ENCODE measurements around the gene MYLK4. TPM values are rescaled to one million over a fixed set of nuclear protein-coding genes. Genes with fewer than 3 reads are reported as not detected.

MYLK4 gene
- total RNA-seq, 2 donors from 2014 or later: 0.20 to 0.35 TPM

GRCh38 chr6:2795956-2796355, 45.2 kb upstream of the MYLK4 start:
- intact Hi-C loops (cut with DNase I): no loop called here
- Histone ChIP-seq H3K27me3 (no peaks in the 10 kb centered on the region), H3K4me1 (no peaks in the 10 kb centered on the region)

GRCh38 chr6:2795162-2795561, 44.4 kb upstream of the MYLK4 start:
- intact Hi-C loops (cut with DNase I): no loop called here

More at GRCh38 chr6:2795956-2796355, 45.2 kb upstream of the MYLK4 start:
- no peak for DNase-seq
- no peak overlapping the region for H3K4me3 ChIP-seq
- no peaks in the 10 kb centered on the region for H3K9me3 ChIP-seq
- H3K36me3 ChIP-seq: no peaks in the 10 kb centered on the region
- no peak overlapping the region for H3K9ac ChIP-seq (ENCODE audit: low read depth in 2 of 2, low read length in 2 of 2)
- no peak overlapping the region for H3K27ac ChIP-seq
- TF ChIP-seq CTCF (IDR thresholded peaks at IDR 0.05): no peak

GRCh38 chr6:2794171-2794730, 43.5 kb upstream of the MYLK4 start:
- Histone ChIP-seq H3K27ac (no peak overlapping the region), H3K9me3 (no peaks in the 10 kb centered on the region), H3K4me1 (no peaks in the 10 kb centered on the region), H3K36me3 (no peaks in the 10 kb centered on the region), H3K4me3 (no peak overlapping the region), H3K9ac (ENCODE audit: low read depth in 2 of 2, low read length in 2 of 2) (no peak overlapping the region), H3K27me3 (no peaks in the 10 kb centered on the region)
- intact Hi-C loops (cut with DNase I): loop anchor here (5.0 kb wide), 2 partner anchors 48 to 118 kb away; partner anchors contain the start of gene SERPINB1
- TF ChIP-seq CTCF (IDR thresholded peaks at IDR 0.05): no peak
- DNase-seq: no peak

More at GRCh38 chr6:2795162-2795561, 44.4 kb upstream of the MYLK4 start:
- no peak for DNase-seq
- H3K9me3 ChIP-seq: no peaks in the 10 kb centered on the region
- no peak overlapping the region for H3K4me3 ChIP-seq
- no peak overlapping the region for H3K9ac ChIP-seq (ENCODE audit: low read depth in 2 of 2, low read length in 2 of 2)
- H3K36me3 ChIP-seq: no peaks in the 10 kb centered on the region
- TF ChIP-seq CTCF (IDR thresholded peaks at IDR 0.05): no peak
- H3K4me1 ChIP-seq: no peaks in the 10 kb centered on the region
- no peak overlapping the region for H3K27ac ChIP-seq
- H3K27me3 ChIP-seq: no peaks in the 10 kb centered on the region

GRCh38 chr6:2793534-2794151, 42.9 kb upstream of the MYLK4 start:
- intact Hi-C loops (cut with DNase I): loop anchor here (5.0 kb wide), 2 partner anchors 49 to 119 kb away; partner anchors contain the start of gene SERPINB1
- Histone ChIP-seq H3K4me3 (no peak overlapping the region), H3K4me1 (no peaks in the 10 kb centered on the region), H3K27ac (peak overlapping the region; percentile 2), H3K27me3 (no peaks in the 10 kb centered on the region), H3K36me3 (no peaks in the 10 kb centered on the region), H3K9me3 (no peaks in the 10 kb centered on the region), H3K9ac (ENCODE audit: low read depth in 2 of 2, low read length in 2 of 2) (no peak overlapping the region)
- TF ChIP-seq CTCF (IDR thresholded peaks at IDR 0.05): no peak
- no peak for DNase-seq

- H3K4me3 ChIP-seq: no peak overlapping the region
- DNase-seq: no peak
- no peaks in the 10 kb centered on the region for H3K9me3 ChIP-seq
- intact Hi-C loops (cut with DNase I): loop anchor here (5.0 kb wide), 2 partner anchors 50 to 120 kb away; partner anchors contain the start of gene SERPINB1
- H3K9ac ChIP-seq (ENCODE audit: low read depth in 2 of 2, low read length in 2 of 2): no peak overlapping the region
- H3K27me3 ChIP-seq: no peaks in the 10 kb centered on the region
- no peak overlapping the region for H3K27ac ChIP-seq
- H3K4me1 ChIP-seq: no peaks in the 10 kb centered on the region
- TF ChIP-seq CTCF (IDR thresholded peaks at IDR 0.05): no peak
- H3K36me3 ChIP-seq: no peaks in the 10 kb centered on the region
These were observed 41.8 kb upstream of the MYLK4 start for GRCh38 chr6:2792330-2793110.
